ENCODE measurements around the gene FYN. TPM values are rescaled to one million over a fixed set of nuclear protein-coding genes. Genes with fewer than 3 reads are reported as not detected.
A peak's percentile ranks its signal among the peaks of the same experiment; 100 is the strongest.

Gene FYN
- total RNA-seq, 1 donor from 2014 or later = 525 TPM

DNA sequence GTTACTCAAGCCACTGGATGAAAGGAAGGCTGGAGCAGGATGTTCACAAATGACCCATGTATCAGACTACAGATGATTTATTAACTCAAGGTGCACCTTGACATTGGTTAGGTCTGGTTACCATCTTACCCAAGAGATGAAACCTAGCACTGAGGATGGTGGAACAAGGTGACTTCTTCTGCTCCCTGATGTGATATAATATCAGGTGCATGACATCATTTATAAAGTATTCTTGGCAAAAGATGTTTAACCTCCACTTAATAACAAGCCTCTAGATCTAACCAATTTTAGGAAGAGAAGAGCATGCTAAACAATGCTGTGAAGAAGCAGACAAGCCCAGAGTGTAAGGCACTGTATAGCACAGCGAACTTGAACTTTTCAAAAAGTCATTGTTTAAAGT lies 100.9 kb downstream of the FYN start:
- TF ChIP-seq, protein P1, sequence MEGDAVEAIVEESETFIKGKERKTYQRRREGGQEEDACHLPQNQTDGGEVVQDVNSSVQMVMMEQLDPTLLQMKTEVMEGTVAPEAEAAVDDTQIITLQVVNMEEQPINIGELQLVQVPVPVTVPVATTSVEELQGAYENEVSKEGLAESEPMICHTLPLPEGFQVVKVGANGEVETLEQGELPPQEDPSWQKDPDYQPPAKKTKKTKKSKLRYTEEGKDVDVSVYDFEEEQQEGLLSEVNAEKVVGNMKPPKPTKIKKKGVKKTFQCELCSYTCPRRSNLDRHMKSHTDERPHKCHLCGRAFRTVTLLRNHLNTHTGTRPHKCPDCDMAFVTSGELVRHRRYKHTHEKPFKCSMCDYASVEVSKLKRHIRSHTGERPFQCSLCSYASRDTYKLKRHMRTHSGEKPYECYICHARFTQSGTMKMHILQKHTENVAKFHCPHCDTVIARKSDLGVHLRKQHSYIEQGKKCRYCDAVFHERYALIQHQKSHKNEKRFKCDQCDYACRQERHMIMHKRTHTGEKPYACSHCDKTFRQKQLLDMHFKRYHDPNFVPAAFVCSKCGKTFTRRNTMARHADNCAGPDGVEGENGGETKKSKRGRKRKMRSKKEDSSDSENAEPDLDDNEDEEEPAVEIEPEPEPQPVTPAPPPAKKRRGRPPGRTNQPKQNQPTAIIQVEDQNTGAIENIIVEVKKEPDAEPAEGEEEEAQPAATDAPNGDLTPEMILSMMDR (IDR thresholded peaks at IDR 0.05; ENCODE audit: partially characterized antibody, unreplicated experiment) = no peak
- H3K27me3 Mint-ChIP-seq (ENCODE audit: unreplicated experiment) = peaks cover 10% of the 10 kb centered on the region
- no peak for DNase-seq
- H3K4me3 Mint-ChIP-seq (ENCODE audit: unreplicated experiment) = no peak overlapping the region
- H3K9me3 Mint-ChIP-seq (ENCODE audit: unreplicated experiment) = peaks cover 10% of the 10 kb centered on the region
- peak overlapping the region; percentile 83 for H3K27ac Mint-ChIP-seq (ENCODE audit: unreplicated experiment)
- no peaks in the 10 kb centered on the region for H3K36me3 Mint-ChIP-seq (ENCODE audit: unreplicated experiment)
- H3K4me1 Mint-ChIP-seq (ENCODE audit: low read depth, unreplicated experiment) = peaks cover 59% of the 10 kb centered on the region

DNA sequence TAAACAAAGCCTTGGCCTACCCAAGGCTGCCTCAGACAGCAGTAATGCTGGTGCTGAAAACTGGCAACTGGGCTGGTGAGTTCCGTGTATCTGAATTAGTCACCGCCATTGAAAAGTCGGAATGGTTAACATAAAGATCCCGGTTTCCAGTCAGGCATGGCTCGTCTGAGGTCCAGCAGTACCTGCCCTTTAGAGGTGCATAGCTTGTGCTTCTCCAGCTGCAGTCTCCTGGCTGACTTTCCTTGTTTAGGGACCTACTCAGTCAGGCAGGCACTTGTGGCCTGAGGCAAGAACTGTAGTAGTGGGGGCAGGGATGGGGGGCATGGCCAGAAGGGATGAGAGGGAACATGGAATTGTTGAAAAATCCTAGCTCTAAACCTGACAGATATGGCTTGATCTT lies 101.6 kb downstream of the FYN start:
- Mint-ChIP-seq H3K9me3 (ENCODE audit: unreplicated experiment) (peaks cover 9% of the 10 kb centered on the region), H3K27me3 (ENCODE audit: unreplicated experiment) (peaks cover 10% of the 10 kb centered on the region), H3K27ac (ENCODE audit: unreplicated experiment) (peak overlapping the region; percentile 83), H3K4me3 (ENCODE audit: unreplicated experiment) (peak overlapping the region; percentile 61), H3K36me3 (ENCODE audit: unreplicated experiment) (no peaks in the 10 kb centered on the region), H3K4me1 (ENCODE audit: low read depth, unreplicated experiment) (peaks cover 58% of the 10 kb centered on the region)
- DNase-seq = no peak
- TF ChIP-seq, protein P1 (IDR thresholded peaks at IDR 0.05; ENCODE audit: partially characterized antibody, unreplicated experiment) = no peak

DNA sequence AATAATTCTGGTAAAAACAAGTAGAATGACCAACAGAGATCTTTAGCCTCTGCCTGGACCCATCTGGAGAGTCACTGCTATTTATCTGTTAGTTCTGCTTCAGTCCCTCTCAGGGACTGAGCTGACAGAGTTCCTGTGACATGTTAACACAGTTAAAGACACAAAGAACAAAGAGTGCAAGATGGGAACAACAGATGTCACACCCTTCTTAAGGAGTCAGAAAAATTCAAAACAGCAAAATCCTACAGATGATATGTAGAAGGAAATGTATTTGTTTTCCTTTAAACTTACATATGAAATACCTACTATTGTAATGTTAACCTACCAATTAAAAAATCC lies 102.2 kb downstream of the FYN start:
- TF ChIP-seq, protein P1 (IDR thresholded peaks at IDR 0.05; ENCODE audit: partially characterized antibody, unreplicated experiment) = no peak
- Mint-ChIP-seq H3K4me3 (ENCODE audit: unreplicated experiment) (peak overlapping the region; percentile 75), H3K27ac (ENCODE audit: unreplicated experiment) (peak overlapping the region; percentile 83), H3K36me3 (ENCODE audit: unreplicated experiment) (no peaks in the 10 kb centered on the region), H3K27me3 (ENCODE audit: unreplicated experiment) (peaks cover 10% of the 10 kb centered on the region), H3K4me1 (ENCODE audit: low read depth, unreplicated experiment) (peaks cover 62% of the 10 kb centered on the region), H3K9me3 (ENCODE audit: unreplicated experiment) (peaks cover 9% of the 10 kb centered on the region)
- no peak for DNase-seq

DNA sequence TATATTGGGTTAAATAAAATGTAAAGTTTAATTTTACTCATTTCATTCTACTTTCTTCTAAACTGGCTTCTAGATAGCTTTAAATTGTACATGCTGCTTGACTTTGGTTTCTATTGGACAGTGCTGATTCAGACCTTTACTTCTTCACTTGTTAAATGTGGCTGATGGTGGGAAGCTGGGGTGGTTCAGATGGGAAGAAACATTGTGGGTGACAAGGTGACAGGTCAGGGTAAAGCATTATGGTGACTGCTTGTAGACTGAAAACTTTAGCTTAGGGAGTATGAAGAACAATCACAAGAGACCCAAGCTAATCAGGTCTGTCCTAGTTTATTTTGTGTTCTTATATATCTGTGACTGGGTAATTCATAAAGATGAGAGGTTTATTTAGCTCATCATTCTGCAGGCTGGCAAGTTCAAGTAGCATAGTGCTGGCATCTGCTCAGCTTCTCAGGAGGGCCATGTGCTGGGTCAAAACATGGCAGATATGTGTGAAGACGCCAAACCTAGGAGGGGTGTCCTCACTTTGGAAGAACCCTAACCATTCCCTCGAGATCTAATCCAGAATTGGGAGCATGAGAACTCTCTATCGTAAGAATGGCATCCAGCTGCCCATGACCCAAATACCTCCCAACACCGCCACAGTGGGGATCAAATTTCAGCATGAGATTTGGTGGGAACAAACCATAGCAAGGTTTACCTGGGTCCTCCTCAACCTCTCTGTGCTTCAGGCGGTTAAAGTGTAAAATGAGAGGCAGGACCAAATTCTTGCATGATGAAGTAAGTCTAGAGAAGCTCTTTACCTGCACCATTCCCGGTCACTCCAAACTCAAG lies 102.8 kb downstream of the FYN start:
- H3K27ac Mint-ChIP-seq (ENCODE audit: unreplicated experiment) = peak overlapping the region; percentile 83

More for the DNA sequence above, 102.8 kb downstream of the FYN start:
- DNase-seq = no peak
- peaks cover 10% of the 10 kb centered on the region for H3K27me3 Mint-ChIP-seq (ENCODE audit: unreplicated experiment)
- peak overlapping the region; percentile 75 for H3K4me3 Mint-ChIP-seq (ENCODE audit: unreplicated experiment)
- TF ChIP-seq, protein P1 (IDR thresholded peaks at IDR 0.05; ENCODE audit: partially characterized antibody, unreplicated experiment) = no peak
- H3K4me1 Mint-ChIP-seq (ENCODE audit: low read depth, unreplicated experiment) = peaks cover 62% of the 10 kb centered on the region
- H3K36me3 Mint-ChIP-seq (ENCODE audit: unreplicated experiment) = no peaks in the 10 kb centered on the region
- peaks cover 9% of the 10 kb centered on the region for H3K9me3 Mint-ChIP-seq (ENCODE audit: unreplicated experiment)
